Smooth muscle cell (in vitro differentiated cells): Measurements from ENCODE around the gene TDRD9. TPM values are rescaled to one million over a fixed set of nuclear protein-coding genes. Genes with fewer than 3 reads are reported as not detected.

ENCODE experiments used
- DNase-seq: peaks from one replicate; lab custom pipeline; 2025; ENCODE audit not compliant: unreplicated experiment; lab: John Stamatoyannopoulos, UW
- H2AFZ ChIP-seq: fragments of 200-600 bp; sonication (generic); 2 replicates; pipeline ENCODE4 v1.6.0; 2016; ENCODE audit warnings: antibody characterized with exemption, low read depth, mild to moderate bottlenecking
- H3F3A ChIP-seq: fragments of 200-600 bp; sonication (generic); 2 replicates; pipeline ENCODE4 v1.6.0; 2017; ENCODE audit warnings: antibody characterized with exemption, low read depth
- H3K27ac ChIP-seq: fragments of 200-600 bp; sonication (generic); 2 replicates; pipeline ENCODE4 v1.5.1; 2016; ENCODE audit warnings: low read depth, mild to moderate bottlenecking
- H3K27me3 ChIP-seq: fragments of 200-600 bp; sonication (generic); 2 replicates; pipeline ENCODE4 v1.6.1; 2016; ENCODE audit warnings: low read depth, mild to moderate bottlenecking
- H3K36me3 ChIP-seq: fragments of 200-600 bp; sonication (generic); 2 replicates; pipeline ENCODE4 v1.5.1; 2016; ENCODE audit warnings: low read depth
- H3K4me1 ChIP-seq: fragments of 200-600 bp; sonication (generic); 2 replicates; pipeline ENCODE4 v1.5.1; 2016; ENCODE audit warnings: low read depth
- H3K4me2 ChIP-seq: fragments of 200-600 bp; sonication (generic); 2 replicates; pipeline ENCODE4 v1.6.0; 2016; ENCODE audit warnings: mild to moderate bottlenecking
- H3K4me3 ChIP-seq: fragments of 200-600 bp; sonication (generic); 2 replicates; pipeline ENCODE4 v1.5.1; 2016; ENCODE audit warnings: mild to moderate bottlenecking
- H3K79me2 ChIP-seq: fragments of 200-600 bp; sonication (generic); 2 replicates; pipeline ENCODE4 v1.6.0; 2016; ENCODE audit warnings: low read depth, mild to moderate bottlenecking
- H3K9ac ChIP-seq: fragments of 200-600 bp; sonication (generic); 2 replicates; pipeline ENCODE4 v1.6.0; 2016; ENCODE audit warnings: low read depth
- H3K9me3 ChIP-seq: fragments of 200-600 bp; sonication (generic); replicated peaks from 2 replicates; pipeline ENCODE4 v1.5.1; 2016; ENCODE audit warnings: low read depth
- H4K20me1 ChIP-seq: fragments of 200-600 bp; sonication (generic); 2 replicates; pipeline ENCODE4 v1.6.0; 2016; ENCODE audit warnings: low read depth
- WGBS: methylation state at CpG from one replicate; pipeline ENCODE4 v1.1.7; 2016; ENCODE audit warnings: low lambda C conversion rate; 5-methylcytosine and 5-hydroxymethylcytosine counted together
- polyA plus RNA-seq: library from polyadenylated mRNA; unstranded; fragments of >200 nt; fragmentation: Nextera tagmentation; extraction: Ambion mirVana; gene quantifications from 2 replicates; pipeline ENCODE4 v1.2.1, GENCODE V29; 2016
- total RNA-seq: library from RNA; depleted of rRNA; stranded (reverse); fragments of >200 nt; gene quantifications from 2 replicates; pipeline ENCODE4 v1.2.3, GENCODE V29; 2014
- TF ChIP-seq, protein P1 (sequence below): fragments of 200-600 bp; sonication (generic); IDR thresholded peaks from 2 replicates; pipeline ENCODE4 v1.5.1; 2017; ENCODE audit warnings: borderline replicate concordance, mild to moderate bottlenecking, antibody characterized with exemption; ENCODE audit not compliant: insufficient read depth, poor library complexity, severe bottlenecking

TDRD9 gene
- total and polyA plus RNA-seq, 2 experiments from 2014 or later: 1.0 TPM; not detected in 1

DNA sequence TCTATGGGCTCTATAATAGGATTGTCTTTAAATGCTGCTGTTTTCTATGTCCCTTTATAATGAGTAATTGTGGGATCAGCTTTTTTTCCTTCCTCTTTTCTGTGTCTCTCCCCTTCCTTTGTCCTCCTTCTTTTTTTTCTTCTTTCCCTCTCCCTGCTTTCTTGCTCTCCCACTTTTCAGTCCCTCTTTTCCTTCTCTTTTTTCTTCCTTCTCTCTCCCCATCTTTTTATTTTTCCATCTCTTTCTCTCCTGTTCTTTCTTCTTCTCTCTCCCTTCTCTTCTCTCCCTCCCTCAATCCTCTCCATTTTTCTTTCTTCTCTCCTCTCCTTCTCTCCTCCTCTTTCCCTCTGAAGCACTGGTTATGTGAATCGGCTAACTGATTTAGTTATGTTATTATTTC, 76.6 kb downstream of the TDRD9 start:
- H3K27me3 ChIP-seq: no peaks in the 10 kb centered on the region
- no peaks in the 10 kb centered on the region for H3K79me2 ChIP-seq
- DNase-seq: no peak
- TF ChIP-seq, protein P1, sequence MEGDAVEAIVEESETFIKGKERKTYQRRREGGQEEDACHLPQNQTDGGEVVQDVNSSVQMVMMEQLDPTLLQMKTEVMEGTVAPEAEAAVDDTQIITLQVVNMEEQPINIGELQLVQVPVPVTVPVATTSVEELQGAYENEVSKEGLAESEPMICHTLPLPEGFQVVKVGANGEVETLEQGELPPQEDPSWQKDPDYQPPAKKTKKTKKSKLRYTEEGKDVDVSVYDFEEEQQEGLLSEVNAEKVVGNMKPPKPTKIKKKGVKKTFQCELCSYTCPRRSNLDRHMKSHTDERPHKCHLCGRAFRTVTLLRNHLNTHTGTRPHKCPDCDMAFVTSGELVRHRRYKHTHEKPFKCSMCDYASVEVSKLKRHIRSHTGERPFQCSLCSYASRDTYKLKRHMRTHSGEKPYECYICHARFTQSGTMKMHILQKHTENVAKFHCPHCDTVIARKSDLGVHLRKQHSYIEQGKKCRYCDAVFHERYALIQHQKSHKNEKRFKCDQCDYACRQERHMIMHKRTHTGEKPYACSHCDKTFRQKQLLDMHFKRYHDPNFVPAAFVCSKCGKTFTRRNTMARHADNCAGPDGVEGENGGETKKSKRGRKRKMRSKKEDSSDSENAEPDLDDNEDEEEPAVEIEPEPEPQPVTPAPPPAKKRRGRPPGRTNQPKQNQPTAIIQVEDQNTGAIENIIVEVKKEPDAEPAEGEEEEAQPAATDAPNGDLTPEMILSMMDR: no peak
- no peak overlapping the region for H3K4me3 ChIP-seq
- H4K20me1 ChIP-seq: no peaks in the 10 kb centered on the region
- H3K4me2 ChIP-seq: no peak overlapping the region
- 85% methylated on average over 1 of the region's 1 CpG for WGBS
- no peaks in the 10 kb centered on the region for H3K4me1 ChIP-seq
- H3K27ac ChIP-seq: no peak overlapping the region
- H3K36me3 ChIP-seq: no peaks in the 10 kb centered on the region
- no peak overlapping the region for H2AFZ ChIP-seq
- no peaks in the 10 kb centered on the region for H3F3A ChIP-seq
- no peak overlapping the region for H3K9ac ChIP-seq
- H3K9me3 ChIP-seq: no peaks in the 10 kb centered on the region

- Histone ChIP-seq H3K4me2 (no peak overlapping the region), H3K9me3 (no peaks in the 10 kb centered on the region), H3K79me2 (no peaks in the 10 kb centered on the region), H3K36me3 (no peaks in the 10 kb centered on the region), H3K4me3 (no peak overlapping the region), H3F3A (no peaks in the 10 kb centered on the region), H3K27ac (no peak overlapping the region), H3K9ac (no peak overlapping the region), H2AFZ (no peak overlapping the region), H4K20me1 (no peaks in the 10 kb centered on the region), H3K4me1 (no peaks in the 10 kb centered on the region), H3K27me3 (no peaks in the 10 kb centered on the region)
- DNase-seq: no peak
- TF ChIP-seq, protein P1: no peak
- 87% methylated on average over 8 of the region's 8 CpGs for WGBS
Measured at GRCh38 chr14:104005489-104005888, 77.2 kb downstream of the TDRD9 start.

GRCh38 chr14:104007121-104007520, 78.9 kb downstream of the TDRD9 start:
- Histone ChIP-seq H3K79me2 (no peaks in the 10 kb centered on the region), H4K20me1 (no peaks in the 10 kb centered on the region), H3K4me2 (no peak overlapping the region), H3K36me3 (no peaks in the 10 kb centered on the region), H3K4me3 (no peak overlapping the region), H2AFZ (no peak overlapping the region), H3K27me3 (no peaks in the 10 kb centered on the region), H3K4me1 (no peaks in the 10 kb centered on the region), H3F3A (no peaks in the 10 kb centered on the region), H3K9ac (no peak overlapping the region), H3K27ac (no peak overlapping the region), H3K9me3 (no peaks in the 10 kb centered on the region)
- WGBS: 92% methylated on average over 12 of the region's 12 CpGs
- no peak for DNase-seq
- TF ChIP-seq, protein P1: no peak

DNA sequence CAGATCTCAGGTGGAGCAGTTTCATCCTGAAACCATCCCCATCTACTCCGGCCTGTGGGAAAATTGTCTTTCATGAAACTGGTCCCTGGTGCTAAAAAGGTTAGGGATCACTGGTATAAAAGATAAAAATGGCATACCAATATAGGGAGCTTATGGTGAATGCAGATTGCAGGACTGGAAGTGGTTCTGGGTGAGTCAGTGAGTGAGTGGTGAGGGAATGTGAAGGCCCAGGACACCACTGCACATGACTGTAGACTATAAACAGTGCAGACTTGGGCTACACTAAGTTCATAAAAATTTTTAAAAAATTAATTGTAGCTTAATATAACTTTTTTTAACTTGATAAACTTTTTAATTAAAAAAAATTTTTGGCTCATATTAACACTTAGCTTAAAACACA, 81.0 kb downstream of the TDRD9 start:
- no peak overlapping the region for H3K27ac ChIP-seq
- H3K9ac ChIP-seq: no peak overlapping the region
- no peak for DNase-seq
- TF ChIP-seq, protein P1: no peak
- no peak overlapping the region for H2AFZ ChIP-seq
- H3K4me1 ChIP-seq: no peaks in the 10 kb centered on the region
- H4K20me1 ChIP-seq: no peaks in the 10 kb centered on the region
- H3F3A ChIP-seq: no peaks in the 10 kb centered on the region
- 87% methylated on average over 1 of the region's 1 CpG for WGBS
- no peaks in the 10 kb centered on the region for H3K27me3 ChIP-seq
- no peaks in the 10 kb centered on the region for H3K79me2 ChIP-seq
- H3K36me3 ChIP-seq: no peaks in the 10 kb centered on the region
- H3K9me3 ChIP-seq: no peaks in the 10 kb centered on the region
- no peak overlapping the region for H3K4me2 ChIP-seq
- no peak overlapping the region for H3K4me3 ChIP-seq
